Lower lobe of right lung (tissue), 2 donors: ENCODE data around the gene TMEM59L. TPM values are rescaled to one million over a fixed set of nuclear protein-coding genes. Genes with fewer than 3 reads are reported as not detected.

Source experiments
- ATAC-seq, 2 donors: fragments of 200-7000 bp; cut with Tn5 transposase; one replicate each; pipeline ENCODE4 v1.9.1; 2020 to 2022; ENCODE audit warnings: mild to moderate bottlenecking in 2 of 2, moderate library complexity in 2 of 2
- DNase-seq: peaks from one replicate; pipeline ENCODE4 v3.0.0-alpha.2; 2020
- H3K27ac ChIP-seq: fragments of 200-600 bp; one replicate; pipeline ENCODE4 v1.8.0; 2022
- H3K27me3 ChIP-seq: fragments of 200-600 bp; one replicate; pipeline ENCODE4 v1.8.0; 2022; ENCODE audit warnings: low read depth
- H3K36me3 ChIP-seq: fragments of 200-600 bp; one replicate; pipeline ENCODE4 v1.8.0; 2022; ENCODE audit warnings: mild to moderate bottlenecking
- H3K4me1 ChIP-seq: fragments of 200-600 bp; one replicate; pipeline ENCODE4 v1.8.0; 2022
- H3K4me3 ChIP-seq: fragments of 200-600 bp; one replicate; pipeline ENCODE4 v1.8.0; 2022; ENCODE audit warnings: mild to moderate bottlenecking
- H3K9me3 ChIP-seq: fragments of 200-600 bp; one replicate; pipeline ENCODE4 v1.8.0; 2022
- CTCF ChIP-seq: fragments of 200-600 bp; IDR thresholded peaks from one replicate; pipeline ENCODE4 v1.8.0; 2022; ENCODE audit warnings: antibody characterized with exemption, mild to moderate bottlenecking
- intact Hi-C: fragments of 100-400 bp; cut with DNase I; formaldehyde crosslinking; loops from one replicate; pipeline ENCODE4 v1.11.0; 2022
- total RNA-seq: library from RNA; stranded (reverse); fragmentation: NEBNext Ultra II Directional; extraction: Animal tissue kit (Norgen Biotek cat#: 25700); gene quantifications from one replicate; pipeline ENCODE4 v1.2.1, GENCODE V29; 2021
- donor health status: DM: no; HTN: yes; CAD: no; lungs with severe emphysema.

Gene TMEM59L
- total RNA-seq, 1 donor from 2014 or later: 1.1 TPM

DNA sequence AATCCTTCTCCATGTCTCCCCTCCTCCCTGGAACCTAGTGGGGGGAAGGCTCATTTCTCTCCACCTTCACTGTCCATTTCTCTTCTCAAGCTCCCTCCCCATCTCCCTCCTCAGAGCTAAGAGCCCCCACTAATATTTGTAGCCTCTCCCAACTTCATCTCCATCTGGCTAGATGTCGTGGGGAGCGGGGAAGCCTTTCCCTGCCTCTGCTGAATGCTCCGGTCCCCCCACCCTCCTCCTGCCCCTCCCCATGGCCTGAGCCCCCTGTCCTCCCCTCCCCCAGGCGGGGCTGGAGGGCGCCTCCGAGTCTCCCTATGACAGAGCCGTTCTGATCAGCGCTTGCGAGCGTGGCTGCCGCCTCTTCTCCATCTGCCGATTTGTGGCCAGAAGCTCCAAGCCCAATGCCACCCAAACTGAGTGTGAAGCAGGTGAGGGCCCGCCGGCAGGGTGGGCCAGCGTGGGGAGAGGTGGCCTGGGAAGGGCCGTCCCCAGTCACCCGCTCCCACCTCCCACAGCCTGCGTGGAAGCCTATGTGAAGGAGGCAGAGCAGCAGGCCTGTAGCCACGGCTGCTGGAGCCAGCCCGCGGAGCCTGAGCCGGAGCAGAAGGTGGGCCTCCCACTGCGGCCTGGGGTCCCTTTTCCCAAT is 1.0 kb downstream of the TMEM59L start:
- Histone ChIP-seq H3K4me3 (no peak overlapping the region), H3K27me3 (peaks cover 79% of the 10 kb centered on the region), H3K9me3 (no peaks in the 10 kb centered on the region), H3K27ac (no peak overlapping the region), H3K36me3 (no peaks in the 10 kb centered on the region), H3K4me1 (peaks cover 38% of the 10 kb centered on the region)
- DNase-seq (no peak), ATAC-seq (no peak)
- intact Hi-C loops: no loop called here
- no peak for TF ChIP-seq CTCF

GRCh38 chr19:18616023-18616422 is 3.4 kb downstream of the TMEM59L start:
- Histone ChIP-seq H3K4me3 (no peak overlapping the region), H3K27me3 (peaks cover 56% of the 10 kb centered on the region), H3K4me1 (peaks cover 22% of the 10 kb centered on the region), H3K27ac (no peak overlapping the region), H3K36me3 (no peaks in the 10 kb centered on the region), H3K9me3 (no peaks in the 10 kb centered on the region)
- intact Hi-C loops: no loop called here
- ATAC-seq (no peak), DNase-seq (no peak)
- TF ChIP-seq CTCF: no peak

DNA sequence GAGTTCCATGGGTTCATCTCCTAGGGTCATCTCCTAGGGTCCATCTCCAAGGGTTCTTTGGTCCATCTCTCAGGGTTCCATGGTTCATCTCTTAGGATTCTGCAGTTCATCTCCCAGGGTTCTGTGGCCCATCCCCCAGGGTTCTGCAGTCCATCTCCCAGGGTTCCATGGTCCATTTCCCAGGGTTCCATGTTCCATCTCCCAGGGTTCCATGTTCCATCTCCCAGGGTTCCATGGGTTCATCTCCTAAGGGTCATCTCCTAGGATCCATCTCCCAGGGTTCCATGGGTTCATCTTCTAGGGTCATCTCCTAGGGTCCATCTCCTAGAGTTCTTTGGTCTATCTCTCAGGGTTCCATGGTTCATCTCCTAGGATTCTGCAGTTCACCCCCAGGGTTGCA is 4.9 kb downstream of the TMEM59L start:
- Histone ChIP-seq H3K4me3 (no peak overlapping the region), H3K36me3 (no peaks in the 10 kb centered on the region), H3K27me3 (peaks cover 41% of the 10 kb centered on the region), H3K4me1 (peaks cover 7% of the 10 kb centered on the region), H3K9me3 (no peaks in the 10 kb centered on the region), H3K27ac (no peak overlapping the region)
- intact Hi-C loops: no loop called here
- DNase-seq (no peak), ATAC-seq (no peak)
- TF ChIP-seq CTCF: no peak

DNA sequence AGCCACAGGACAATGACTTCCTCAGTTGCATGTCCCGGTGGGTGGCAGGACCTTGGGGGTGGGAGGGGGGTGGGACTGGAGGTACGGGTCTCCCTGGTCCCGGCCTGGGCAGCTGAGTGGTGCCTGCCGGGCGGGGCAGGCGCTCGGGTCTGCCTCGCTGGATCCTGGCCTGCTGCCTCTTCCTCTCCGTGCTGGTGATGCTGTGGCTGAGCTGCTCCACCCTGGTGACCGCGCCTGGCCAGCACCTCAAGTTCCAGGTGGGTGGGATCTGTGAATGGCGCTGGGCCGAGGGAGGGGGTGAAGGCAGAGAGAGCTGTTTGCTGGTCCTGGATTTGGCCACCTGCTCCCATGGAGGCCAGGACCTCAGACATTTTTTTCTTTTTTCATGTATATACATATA is 5.6 kb downstream of the TMEM59L start:
- Histone ChIP-seq H3K27ac (no peak overlapping the region), H3K4me1 (no peaks in the 10 kb centered on the region), H3K9me3 (no peaks in the 10 kb centered on the region), H3K27me3 (peaks cover 34% of the 10 kb centered on the region), H3K4me3 (no peak overlapping the region), H3K36me3 (no peaks in the 10 kb centered on the region)
- TF ChIP-seq CTCF: no peak
- intact Hi-C loops: no loop called here
- DNase-seq (no peak), ATAC-seq (no peak)

DNA sequence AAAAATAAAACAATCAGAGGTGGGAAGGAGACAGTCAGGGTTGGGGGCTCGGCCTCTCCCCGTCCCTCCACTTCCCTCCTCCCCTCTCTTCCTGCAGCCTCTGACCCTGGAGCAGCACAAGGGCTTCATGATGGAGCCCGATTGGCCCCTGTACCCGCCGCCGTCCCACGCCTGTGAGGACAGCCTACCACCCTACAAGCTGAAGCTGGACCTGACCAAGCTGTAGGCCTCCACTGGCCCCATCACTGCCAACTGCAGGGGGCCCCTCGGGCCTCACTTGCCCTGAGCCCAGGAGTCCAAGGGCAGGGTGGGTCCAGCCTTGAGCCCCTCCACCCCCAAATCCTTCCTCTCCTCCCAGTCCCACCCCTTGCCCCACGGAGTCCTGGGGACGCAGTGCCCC is 7.6 kb downstream of the TMEM59L start:
- ATAC-seq (no peak), DNase-seq (no peak)
- H3K9me3 ChIP-seq: no peaks in the 10 kb centered on the region
- no peaks in the 10 kb centered on the region for H3K36me3 ChIP-seq
- no peaks in the 10 kb centered on the region for H3K4me1 ChIP-seq
- peaks cover 13% of the 10 kb centered on the region for H3K27me3 ChIP-seq
- H3K27ac ChIP-seq: no peak overlapping the region
- H3K4me3 ChIP-seq: no peak overlapping the region
- TF ChIP-seq CTCF: no peak
- intact Hi-C loops: no loop called here
